OCI-LY7 (cell line): ENCODE data around the gene ANKS1B. TPM values are rescaled to one million over a fixed set of nuclear protein-coding genes. Genes with fewer than 3 reads are reported as not detected.

ENCODE experiments used
- BruUV-seq: library from RNA; stranded (reverse); fragments of 400-500 nt; replicated peaks from 2 replicates; lab custom pipeline; 2021; lab: Mats Ljungman, UMichigan
- CTCF ChIA-PET: fragments of 300-600 bp; sonication (Branson Sonifier 250); formaldehyde crosslinking; loops from one replicate; lab custom pipeline; 2022; ENCODE audit warnings: antibody characterized with exemption; ENCODE audit not compliant: unreplicated experiment; lab: Charles Lee
- POLR2A ChIA-PET: fragments of 300-600 bp; sonication (Branson Sonifier 250); formaldehyde crosslinking; loops from one replicate; lab custom pipeline; 2022; ENCODE audit warnings: antibody characterized with exemption; lab: Charles Lee
- DNase-seq: peaks from one replicate; pipeline ENCODE4 v3.0.0-alpha.2; 2015; ENCODE audit warnings: low spot score
- H2AFZ ChIP-seq: fragments of 200-600 bp; sonication (generic), shearing (Covaris generic); 2 replicates; pipeline ENCODE4 v1.6.1; 2014; ENCODE audit warnings: mild to moderate bottlenecking, antibody characterized with exemption, low read length, moderate library complexity
- H3K27ac ChIP-seq: fragments of 200-600 bp; sonication (generic); 2 replicates; pipeline ENCODE4 v1.5.1; 2014; ENCODE audit warnings: mixed run types, low read depth, mild to moderate bottlenecking, moderate library complexity, low read length, inconsistent platforms; ENCODE audit not compliant: poor library complexity, severe bottlenecking
- H3K36me3 ChIP-seq: fragments of 200-600 bp; sonication (generic); 2 replicates; pipeline ENCODE4 v1.6.1; 2014; ENCODE audit warnings: mild to moderate bottlenecking, antibody characterized with exemption, low read length, moderate library complexity, mixed read lengths; ENCODE audit not compliant: insufficient read depth
- H3K4me1 ChIP-seq: fragments of 200-600 bp; sonication (generic); 2 replicates; pipeline ENCODE4 v1.5.1; 2014; ENCODE audit warnings: mild to moderate bottlenecking, low read length; ENCODE audit not compliant: insufficient read depth, poor library complexity, severe bottlenecking
- H3K4me2 ChIP-seq: fragments of 200-600 bp; sonication (generic); 2 replicates; pipeline ENCODE4 v1.6.1; 2014; ENCODE audit warnings: mild to moderate bottlenecking, low read length
- H3K4me3 ChIP-seq: fragments of 200-600 bp; sonication (generic); 2 replicates; pipeline ENCODE4 v1.5.1; 2014; ENCODE audit warnings: mild to moderate bottlenecking, low read depth, low read length; ENCODE audit not compliant: poor library complexity, severe bottlenecking
- H3K79me2 ChIP-seq: fragments of 200-600 bp; sonication (generic); 2 replicates; pipeline ENCODE4 v1.6.1; 2016; ENCODE audit warnings: low read depth, mild to moderate bottlenecking, low read length, moderate library complexity, mixed read lengths; ENCODE audit not compliant: insufficient read depth
- H3K9me2 ChIP-seq: fragments of 200-600 bp; sonication (generic); 2 replicates; pipeline ENCODE4 v1.6.1; 2016; ENCODE audit warnings: mild to moderate bottlenecking, low read length, mixed read lengths; ENCODE audit not compliant: insufficient read depth
- H3K9me3 ChIP-seq: fragments of 200-600 bp; sonication (generic); 2 replicates; pipeline ENCODE4 v1.6.1; 2014; ENCODE audit warnings: mild to moderate bottlenecking, mixed run types, low read length, mixed read lengths
- H4K20me1 ChIP-seq: fragments of 200-600 bp; sonication (generic); 2 replicates; pipeline ENCODE4 v1.6.1; 2014; ENCODE audit warnings: mild to moderate bottlenecking, antibody characterized with exemption, low read length, moderate library complexity, mixed read lengths; ENCODE audit not compliant: insufficient read depth
- EZH2phosphoT487 ChIP-seq: fragments of 200-600 bp; sonication (generic); IDR thresholded peaks from 2 replicates; pipeline ENCODE4 v1.6.1; 2018; ENCODE audit warnings: low read depth, borderline replicate concordance, mild to moderate bottlenecking, mixed run types, antibody characterized with exemption, low read length, moderate library complexity, mixed read lengths
- intact Hi-C: fragments of 100-400 bp; cut with micrococcal nuclease; formaldehyde crosslinking; loops from one replicate; pipeline ENCODE4 v1.10.0; 2022; ENCODE audit not compliant: unreplicated experiment
- total RNA-seq, 2 experiments: library from RNA; depleted of rRNA in 1 of 2; stranded (reverse); fragments of >200 nt in 1 of 2; shearing (Covaris generic) in 1 of 2; gene quantifications; 2 replicates each; pipeline ENCODE4 v1.2.3, GENCODE V29; 2014 to 2022
- TF ChIP-seq, protein P1 (sequence below): fragments of 200-600 bp; sonication (generic); conservative IDR thresholded peaks from 2 replicates; pipeline ENCODE4 v1.5.1; 2014; ENCODE audit warnings: mild to moderate bottlenecking, antibody characterized with exemption, low read length, moderate library complexity, mixed read lengths

ANKS1B gene
- total RNA-seq, 2 experiments from 2014 or later = 2.9 to 6.0 TPM

DNA sequence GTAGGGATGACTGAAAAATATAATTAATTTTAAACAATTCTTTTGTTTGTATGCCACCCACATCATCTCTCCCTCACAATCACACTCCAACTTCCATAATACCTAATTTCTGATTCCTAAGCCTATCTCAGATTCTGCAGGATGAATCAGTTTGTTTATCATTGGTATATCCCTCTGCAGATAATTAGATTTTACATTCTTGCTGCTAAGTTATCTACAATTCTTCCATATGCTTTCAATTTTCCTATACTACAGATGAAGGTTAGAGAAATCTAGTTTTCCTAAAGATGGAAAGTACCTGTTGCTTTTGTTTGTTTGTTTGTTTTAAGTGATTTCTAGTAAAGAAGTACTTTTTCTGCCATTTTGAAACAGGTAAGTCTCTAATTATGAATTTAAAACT is 105.3 kb downstream of the ANKS1B start:
- H3K27ac ChIP-seq = no peak overlapping the region
- ChIA-PET POLR2A (no interaction called here), CTCF (no interaction called here)
- no peaks in the 10 kb centered on the region for H3K36me3 ChIP-seq
- no peak overlapping the region for H3K4me3 ChIP-seq
- DNase-seq = no peak
- H3K4me1 ChIP-seq = no peaks in the 10 kb centered on the region
- H3K9me3 ChIP-seq = no peaks in the 10 kb centered on the region
- no peak overlapping the region for H3K4me2 ChIP-seq
- BruUV-seq = no TSS peak
- no peak for TF ChIP-seq EZH2phosphoT487
- TF ChIP-seq, protein P1, sequence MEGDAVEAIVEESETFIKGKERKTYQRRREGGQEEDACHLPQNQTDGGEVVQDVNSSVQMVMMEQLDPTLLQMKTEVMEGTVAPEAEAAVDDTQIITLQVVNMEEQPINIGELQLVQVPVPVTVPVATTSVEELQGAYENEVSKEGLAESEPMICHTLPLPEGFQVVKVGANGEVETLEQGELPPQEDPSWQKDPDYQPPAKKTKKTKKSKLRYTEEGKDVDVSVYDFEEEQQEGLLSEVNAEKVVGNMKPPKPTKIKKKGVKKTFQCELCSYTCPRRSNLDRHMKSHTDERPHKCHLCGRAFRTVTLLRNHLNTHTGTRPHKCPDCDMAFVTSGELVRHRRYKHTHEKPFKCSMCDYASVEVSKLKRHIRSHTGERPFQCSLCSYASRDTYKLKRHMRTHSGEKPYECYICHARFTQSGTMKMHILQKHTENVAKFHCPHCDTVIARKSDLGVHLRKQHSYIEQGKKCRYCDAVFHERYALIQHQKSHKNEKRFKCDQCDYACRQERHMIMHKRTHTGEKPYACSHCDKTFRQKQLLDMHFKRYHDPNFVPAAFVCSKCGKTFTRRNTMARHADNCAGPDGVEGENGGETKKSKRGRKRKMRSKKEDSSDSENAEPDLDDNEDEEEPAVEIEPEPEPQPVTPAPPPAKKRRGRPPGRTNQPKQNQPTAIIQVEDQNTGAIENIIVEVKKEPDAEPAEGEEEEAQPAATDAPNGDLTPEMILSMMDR = no peak
- no peaks in the 10 kb centered on the region for H4K20me1 ChIP-seq
- no peaks in the 10 kb centered on the region for H3K9me2 ChIP-seq
- no peak overlapping the region for H2AFZ ChIP-seq
- no peaks in the 10 kb centered on the region for H3K79me2 ChIP-seq
- intact Hi-C loops = no loop called here

DNA sequence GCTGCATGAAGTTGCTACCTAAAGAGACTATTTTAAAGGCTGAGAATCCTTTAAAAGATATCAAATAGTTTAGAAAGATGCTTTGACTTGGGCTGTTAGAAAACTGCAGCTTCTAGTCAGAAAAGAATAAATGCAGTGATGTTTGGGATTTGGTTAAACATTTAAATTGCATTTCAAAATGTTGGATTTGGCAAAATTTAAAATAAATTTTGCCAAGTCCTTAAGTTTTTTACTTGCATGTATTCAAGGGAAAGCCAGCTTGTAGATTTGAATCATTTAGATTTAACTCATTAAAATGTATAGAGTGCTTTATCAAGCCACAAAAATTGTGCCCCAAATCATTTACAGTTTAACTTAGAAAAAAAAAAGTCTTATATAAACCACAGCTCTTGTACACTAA is 109.7 kb downstream of the ANKS1B start:
- Histone ChIP-seq H3K4me2 (no peak overlapping the region), H2AFZ (no peak overlapping the region), H4K20me1 (no peaks in the 10 kb centered on the region), H3K4me3 (no peak overlapping the region), H3K27ac (no peak overlapping the region), H3K9me3 (no peaks in the 10 kb centered on the region), H3K36me3 (no peaks in the 10 kb centered on the region), H3K4me1 (no peaks in the 10 kb centered on the region), H3K9me2 (no peaks in the 10 kb centered on the region), H3K79me2 (no peaks in the 10 kb centered on the region)
- POLR2A ChIA-PET = no interaction called here
- DNase-seq = no peak
- CTCF ChIA-PET = no interaction called here
- intact Hi-C loops = no loop called here
- TF ChIP-seq, protein P1 = no peak
- no peak for TF ChIP-seq EZH2phosphoT487
- no TSS peak for BruUV-seq

DNA sequence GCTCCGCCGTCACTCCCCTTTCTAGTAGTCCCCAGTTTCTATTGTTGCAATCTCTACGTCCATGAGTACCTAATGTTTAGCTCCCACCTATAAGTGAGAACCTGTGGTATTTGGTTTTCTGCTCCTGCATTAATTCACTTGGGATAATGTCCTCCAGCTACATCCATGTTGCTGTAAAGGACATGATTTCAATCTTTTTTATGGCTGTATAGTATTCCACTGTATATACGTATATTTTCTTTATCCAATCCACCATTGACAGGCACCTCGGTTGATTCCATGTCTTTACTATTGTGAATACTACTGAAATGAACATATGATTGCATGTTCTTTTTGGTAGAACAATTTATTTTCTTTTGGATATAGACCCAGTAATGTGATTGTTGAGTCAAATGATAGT is 114.7 kb downstream of the ANKS1B start:
- no peaks in the 10 kb centered on the region for H3K4me1 ChIP-seq
- no peaks in the 10 kb centered on the region for H3K79me2 ChIP-seq
- H3K4me2 ChIP-seq = no peak overlapping the region

More for the DNA sequence above, 114.7 kb downstream of the ANKS1B start:
- BruUV-seq = no TSS peak
- ChIA-PET POLR2A (interaction anchor here (0.7 kb wide), 1 partner anchor 7 kb away, joined by 3 read pairs; no protein-coding TSS in a partner anchor), CTCF (no interaction called here)
- TF ChIP-seq EZH2phosphoT487 = no peak
- TF ChIP-seq, protein P1 = no peak
- Histone ChIP-seq H3K27ac (no peak overlapping the region), H2AFZ (no peak overlapping the region), H3K36me3 (no peaks in the 10 kb centered on the region), H3K9me2 (no peaks in the 10 kb centered on the region), H3K4me3 (no peak overlapping the region), H4K20me1 (no peaks in the 10 kb centered on the region), H3K9me3 (no peaks in the 10 kb centered on the region)
- intact Hi-C loops = no loop called here
- DNase-seq = no peak
